CD4-positive, CD25-positive, alpha-beta regulatory T cell (primary cell): ENCODE measurements around the gene ARAF. TPM values are rescaled to one million over a fixed set of nuclear protein-coding genes. Genes with fewer than 3 reads are reported as not detected.

Experiments used
- ATAC-seq, 2 donors: fragments of 150-1000 bp; cut with Tn5 transposase; one replicate each; pipeline ENCODE4 v1.10.0; 2021; ENCODE audit warnings: low read depth in 2 of 2, moderate number of reproducible peaks in 2 of 2, moderate library complexity in 1 of 2
- DNase-seq, 3 donors: peaks; one replicate each; pipeline versions ENCODE4 v3.0.0 to v3.0.0-alpha.2; 2012 to 2022; ENCODE audit warnings: mixed read lengths in 1 of 3
- H3K27ac ChIP-seq: one replicate; pipeline ENCODE4 v1.7.0; 2013; ENCODE audit warnings: mild to moderate bottlenecking, low read length; ENCODE audit not compliant: insufficient read depth, poor library complexity, severe bottlenecking
- H3K27me3 ChIP-seq: one replicate; pipeline ENCODE4 v1.7.0; 2013; ENCODE audit warnings: low read length; ENCODE audit not compliant: control insufficient read depth, insufficient read depth
- H3K36me3 ChIP-seq: one replicate; pipeline ENCODE4 v1.7.0; 2013; ENCODE audit warnings: mild to moderate bottlenecking, low read length, moderate library complexity; ENCODE audit not compliant: control insufficient read depth, insufficient read depth
- H3K4me1 ChIP-seq: 2 replicates; pipeline ENCODE4 v1.7.0; 2013; ENCODE audit warnings: mild to moderate bottlenecking, low read length; ENCODE audit not compliant: insufficient read depth, control insufficient read depth, poor library complexity, severe bottlenecking
- H3K4me3 ChIP-seq: one replicate; pipeline ENCODE4 v1.7.0; 2013; ENCODE audit warnings: low read depth, mild to moderate bottlenecking, low read length, moderate library complexity
- H3K9me3 ChIP-seq, 2 experiments: 1 replicate in 1 of 2; 2 replicates in 1 of 2; pipeline ENCODE4 v1.7.0; 2013; ENCODE audit warnings: low read length in 2 of 2, mild to moderate bottlenecking in 1 of 2, moderate library complexity in 1 of 2; ENCODE audit not compliant: control insufficient read depth in 2 of 2
- H3K27ac Mint-ChIP-seq, 3 donors: one replicate each; pipeline ENCODE4 v1.8.0; 2020 to 2022; ENCODE audit warnings: mild to moderate bottlenecking in 3 of 3, mixed read lengths in 3 of 3, moderate library complexity in 2 of 3
- H3K27me3 Mint-ChIP-seq: one replicate; pipeline ENCODE4 v1.8.0; 2022; ENCODE audit warnings: mild to moderate bottlenecking, mixed read lengths
- H3K36me3 Mint-ChIP-seq: one replicate; pipeline ENCODE4 v1.8.0; 2020; ENCODE audit warnings: mixed read lengths
- H3K4me1 Mint-ChIP-seq, 4 donors: one replicate each; pipeline ENCODE4 v1.8.0; 2020 to 2022; ENCODE audit warnings: mixed read lengths in 4 of 4, mild to moderate bottlenecking in 1 of 4
- H3K4me3 Mint-ChIP-seq, 4 donors: one replicate each; pipeline ENCODE4 v1.8.0; 2020 to 2022; ENCODE audit warnings: mild to moderate bottlenecking in 4 of 4, mixed read lengths in 4 of 4, moderate library complexity in 3 of 4
- H3K9me3 Mint-ChIP-seq, 7 donors: one replicate each; pipeline ENCODE4 v1.8.0; 2020 to 2022; ENCODE audit warnings: mixed read lengths in 7 of 7, mild to moderate bottlenecking in 3 of 7, moderate library complexity in 2 of 7
- polyA plus RNA-seq, 4 donors: library from polyadenylated mRNA; unstranded; fragments of 300-500 nt; fragmentation: Illumina TruSeq; gene quantifications; one replicate each; pipeline ENCODE4 v1.2.3, GENCODE V29; 2021
- total RNA-seq: library from RNA; stranded (reverse); gene quantifications from one replicate; pipeline ENCODE4 v1.2.3, GENCODE V29; 2022

ARAF gene
- total and polyA plus RNA-seq, 5 donors from 2014 or later = 56.4 to 128 (median 66.9) TPM

GRCh38 chrX:47608130-47608810 lies 47.3 kb downstream of the ARAF start:
- no peaks in the 10 kb centered on the region for H3K36me3 Mint-ChIP-seq
- H3K27me3 Mint-ChIP-seq = no peaks in the 10 kb centered on the region
- no peak overlapping the region for H3K4me3 Mint-ChIP-seq
- ATAC-seq (no peak), DNase-seq (no peak)
- Histone ChIP-seq H3K27ac (no peak overlapping the region), H3K4me1 (no peaks in the 10 kb centered on the region), H3K9me3 (no peaks in the 10 kb centered on the region), H3K36me3 (no peaks in the 10 kb centered on the region), H3K27me3 (no peaks in the 10 kb centered on the region), H3K4me3 (no peak overlapping the region)
- no peak overlapping the region for H3K27ac Mint-ChIP-seq
- peaks cover 0 to 3% (median 0%) of the 10 kb centered on the region in 4 donors for H3K4me1 Mint-ChIP-seq
- peaks cover 0 to 2% (median 0%) of the 10 kb centered on the region in 7 donors for H3K9me3 Mint-ChIP-seq

- Histone ChIP-seq H3K9me3 (no peaks in the 10 kb centered on the region), H3K27ac (no peak overlapping the region), H3K4me3 (no peak overlapping the region), H3K4me1 (no peaks in the 10 kb centered on the region), H3K36me3 (no peaks in the 10 kb centered on the region), H3K27me3 (no peaks in the 10 kb centered on the region)
- Mint-ChIP-seq H3K36me3 (no peaks in the 10 kb centered on the region), H3K27ac (no peak overlapping the region), H3K27me3 (no peaks in the 10 kb centered on the region), H3K9me3 (peaks cover 0 to 2% (median 0%) of the 10 kb centered on the region in 7 donors), H3K4me1 (peaks cover 0 to 3% (median 0%) of the 10 kb centered on the region in 4 donors), H3K4me3 (no peak overlapping the region)
- DNase-seq (no peak), ATAC-seq (no peak)
Measured at GRCh38 chrX:47610511-47610910, 49.5 kb downstream of the ARAF start.

- Histone ChIP-seq H3K4me1 (no peaks in the 10 kb centered on the region), H3K27ac (no peak overlapping the region), H3K4me3 (no peak overlapping the region), H3K9me3 (no peaks in the 10 kb centered on the region), H3K27me3 (no peaks in the 10 kb centered on the region), H3K36me3 (no peaks in the 10 kb centered on the region)
- Mint-ChIP-seq H3K9me3 (peaks cover 0 to 2% (median 0%) of the 10 kb centered on the region in 7 donors), H3K36me3 (no peaks in the 10 kb centered on the region), H3K27ac (no peak overlapping the region), H3K27me3 (no peaks in the 10 kb centered on the region), H3K4me3 (no peak overlapping the region), H3K4me1 (peaks cover 0 to 3% (median 0%) of the 10 kb centered on the region in 4 donors)
- no peak for DNase-seq
- ATAC-seq = no peak
Measured at GRCh38 chrX:47611489-47611888, 50.5 kb downstream of the ARAF start.

GRCh38 chrX:47611926-47612325 lies 50.9 kb downstream of the ARAF start:
- DNase-seq (no peak), ATAC-seq (no peak)
- Mint-ChIP-seq H3K27me3 (no peaks in the 10 kb centered on the region), H3K27ac (no peak overlapping the region), H3K36me3 (no peaks in the 10 kb centered on the region), H3K4me3 (peak overlapping the region in 1 of 4 donors; percentile 54), H3K4me1 (peaks cover 0 to 3% (median 0%) of the 10 kb centered on the region in 4 donors), H3K9me3 (peaks cover 0 to 2% (median 0%) of the 10 kb centered on the region in 7 donors)
- no peak overlapping the region for H3K4me3 ChIP-seq
- no peaks in the 10 kb centered on the region for H3K36me3 ChIP-seq
- no peak overlapping the region for H3K27ac ChIP-seq
- H3K27me3 ChIP-seq = no peaks in the 10 kb centered on the region
- no peaks in the 10 kb centered on the region for H3K9me3 ChIP-seq
- H3K4me1 ChIP-seq = no peaks in the 10 kb centered on the region

- Histone ChIP-seq H3K27me3 (no peaks in the 10 kb centered on the region), H3K4me1 (no peaks in the 10 kb centered on the region), H3K4me3 (no peak overlapping the region), H3K36me3 (no peaks in the 10 kb centered on the region), H3K27ac (no peak overlapping the region), H3K9me3 (no peaks in the 10 kb centered on the region)
- H3K27ac Mint-ChIP-seq = no peak overlapping the region
- H3K4me1 Mint-ChIP-seq = peaks cover 0 to 3% (median 0%) of the 10 kb centered on the region in 4 donors
- ATAC-seq = no peak
- no peak for DNase-seq
- no peaks in the 10 kb centered on the region for H3K27me3 Mint-ChIP-seq
- peaks cover 0 to 2% (median 0%) of the 10 kb centered on the region in 7 donors for H3K9me3 Mint-ChIP-seq
- no peaks in the 10 kb centered on the region for H3K36me3 Mint-ChIP-seq
- peak overlapping the region in 1 of 4 donors; percentile 54 for H3K4me3 Mint-ChIP-seq
Measured at GRCh38 chrX:47612418-47612817, 51.4 kb downstream of the ARAF start.

GRCh38 chrX:47613082-47613481 lies 52.1 kb downstream of the ARAF start:
- H3K36me3 Mint-ChIP-seq = no peaks in the 10 kb centered on the region
- no peaks in the 10 kb centered on the region for H3K4me1 ChIP-seq
- no peaks in the 10 kb centered on the region for H3K27me3 ChIP-seq
- no peaks in the 10 kb centered on the region for H3K36me3 ChIP-seq
- H3K4me1 Mint-ChIP-seq = peaks cover 0 to 3% (median 0%) of the 10 kb centered on the region in 4 donors
- H3K27ac Mint-ChIP-seq = no peak overlapping the region
- H3K9me3 Mint-ChIP-seq = peaks cover 0 to 2% (median 0%) of the 10 kb centered on the region in 7 donors
- ATAC-seq (no peak), DNase-seq (no peak)
- H3K27ac ChIP-seq = no peak overlapping the region
- no peaks in the 10 kb centered on the region for H3K9me3 ChIP-seq
- H3K27me3 Mint-ChIP-seq = peaks cover 1% of the 10 kb centered on the region
- no peak overlapping the region for H3K4me3 Mint-ChIP-seq
- no peak overlapping the region for H3K4me3 ChIP-seq

- Mint-ChIP-seq H3K27ac (no peak overlapping the region), H3K27me3 (peaks cover 9% of the 10 kb centered on the region), H3K9me3 (peaks cover 0 to 1% (median 0%) of the 10 kb centered on the region in 7 donors), H3K4me3 (no peak overlapping the region), H3K4me1 (peaks cover 0 to 5% (median 2%) of the 10 kb centered on the region in 4 donors), H3K36me3 (no peaks in the 10 kb centered on the region)
- Histone ChIP-seq H3K36me3 (no peaks in the 10 kb centered on the region), H3K4me1 (peaks cover 5% of the 10 kb centered on the region), H3K4me3 (no peak overlapping the region), H3K9me3 (no peaks in the 10 kb centered on the region), H3K27ac (no peak overlapping the region), H3K27me3 (no peaks in the 10 kb centered on the region)
- no peak for ATAC-seq
- DNase-seq = no peak
Measured at GRCh38 chrX:47614618-47615017, 53.6 kb downstream of the ARAF start.

- Histone ChIP-seq H3K36me3 (no peaks in the 10 kb centered on the region), H3K4me1 (peaks cover 13% of the 10 kb centered on the region), H3K27ac (no peak overlapping the region), H3K9me3 (no peaks in the 10 kb centered on the region), H3K4me3 (no peak overlapping the region), H3K27me3 (no peaks in the 10 kb centered on the region)
- H3K27me3 Mint-ChIP-seq = peaks cover 22% of the 10 kb centered on the region
- peaks cover 0 to 26% (median 13%) of the 10 kb centered on the region in 4 donors for H3K4me1 Mint-ChIP-seq
- peaks cover 0 to 1% (median 0%) of the 10 kb centered on the region in 7 donors for H3K9me3 Mint-ChIP-seq
- DNase-seq = no peak
- peak overlapping the region; percentile 63 to 74 (median 68) for H3K4me3 Mint-ChIP-seq
- no peaks in the 10 kb centered on the region for H3K36me3 Mint-ChIP-seq
- no peak overlapping the region for H3K27ac Mint-ChIP-seq
- ATAC-seq = no peak
Measured at GRCh38 chrX:47618923-47619485, 58.0 kb downstream of the ARAF start.
